ENCODE measurements around the gene TTLL11. TPM values are rescaled to one million over a fixed set of nuclear protein-coding genes. Genes with fewer than 3 reads are reported as not detected.
A peak's percentile ranks its signal among the peaks of the same experiment; 100 is the strongest.

Gene TTLL11
- total RNA-seq (2021) (2.0 and 2.3 TPM in 2 replicates), Bru-seq, nascent RNA (percentile 43 among the genes with signal in this experiment), BruChase-seq, experiment 1, labeled RNA remaining after a 2-hour chase (percentile 30 among the genes with signal in this experiment), BruChase-seq, experiment 2, labeled RNA remaining after a 6-hour chase (percentile 21 among the genes with signal in this experiment)
- long read RNA-seq = 0 reads

DNA sequence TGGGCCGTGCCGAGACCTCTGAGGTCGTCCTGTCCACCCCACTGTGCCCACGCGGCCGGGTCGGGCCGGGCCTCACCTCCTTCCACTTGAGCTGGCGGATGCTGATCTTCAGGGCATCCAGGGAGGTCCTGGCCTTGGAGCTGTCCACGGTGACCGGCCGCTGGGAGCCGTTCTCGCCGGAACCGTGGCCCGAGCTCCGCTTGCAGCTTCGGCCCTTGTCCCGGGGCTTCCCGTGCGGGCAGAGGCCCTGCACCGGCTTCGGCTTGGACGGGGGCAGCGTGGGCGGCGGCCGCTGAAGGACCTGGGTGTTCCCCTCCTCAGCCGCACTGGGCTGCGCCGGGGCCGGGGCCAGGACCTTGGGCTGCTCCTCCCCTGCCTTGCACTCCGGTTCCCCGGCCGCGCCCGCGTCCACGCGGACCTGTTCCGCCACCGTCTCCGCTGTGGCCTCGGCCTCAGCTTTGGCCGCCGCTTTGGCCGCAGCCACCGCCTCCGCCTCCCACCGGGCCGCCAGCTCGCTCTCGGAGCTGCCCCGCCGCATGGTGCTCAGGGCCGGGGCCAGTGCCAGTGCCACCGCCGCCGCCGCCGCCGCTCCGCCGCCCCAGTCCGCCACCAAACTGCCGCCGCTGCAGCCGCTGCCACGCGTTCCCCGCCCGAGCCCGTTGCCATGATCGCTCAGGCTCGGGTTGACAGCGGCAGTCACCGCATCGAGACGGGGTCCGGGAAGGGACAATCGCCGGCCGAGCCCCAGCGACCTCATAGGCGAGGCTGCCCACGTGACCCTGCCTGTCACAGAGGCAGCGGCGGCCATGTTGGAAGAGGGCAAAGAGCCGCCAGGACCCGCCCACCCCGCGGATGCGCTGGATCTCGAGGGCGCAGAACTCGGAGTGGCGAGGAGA lies at the start of gene TTLL11:
Gene TTLL11 (minus strand): TSS at position 698 of the 896 bp plus-strand sequence. CDS start 160 bp downstream, at position 538.
- Histone ChIP-seq H3K9me3 (ENCODE audit: insufficient read depth, low read depth) (no peaks in the 10 kb centered on the region), H3K4me2 (peak within 1 kb of the TSS; percentile 96), H3K9me2 (ENCODE audit: insufficient read depth) (no peaks in the 10 kb centered on the region), H3K27me3 (ENCODE audit: insufficient read depth, low read depth) (peaks cover 12% of the 10 kb centered on the region; the same call in 1 of the 2 replicates), H4K20me1 (ENCODE audit: insufficient read depth) (peaks cover 7% of the 10 kb centered on the region; the same call in 1 of the 2 replicates), H3K36me3 (ENCODE audit: low read depth) (no peaks in the 10 kb centered on the region), H3K4me3 (peak within 1 kb of the TSS; percentile 86), H3K27ac (no peak within 1 kb of the TSS), H2AFZ (peak within 1 kb of the TSS; percentile 85), H3K4me1 (replicated peaks; ENCODE audit: insufficient read depth) (peaks cover 8% of the 10 kb centered on the region), H3K79me2 (ENCODE audit: low read depth) (peaks cover 19% of the 10 kb centered on the region), H3F3A (ENCODE audit: insufficient read depth, low read depth) (0 out of 2 replicates have a peak, but pooled peaks cover 7% of the 10 kb centered on the region)
- ChIA-PET POLR2A (ENCODE audit: unreplicated experiment) (no interaction called here), CTCF (interaction anchor here (0.7 kb wide), 1 partner anchor 551 kb away, joined by 8 read pairs; no protein-coding TSS in a partner anchor)
- peak; percentile 82 to 94 for DNase-seq
- TF ChIP-seq, protein P1, sequence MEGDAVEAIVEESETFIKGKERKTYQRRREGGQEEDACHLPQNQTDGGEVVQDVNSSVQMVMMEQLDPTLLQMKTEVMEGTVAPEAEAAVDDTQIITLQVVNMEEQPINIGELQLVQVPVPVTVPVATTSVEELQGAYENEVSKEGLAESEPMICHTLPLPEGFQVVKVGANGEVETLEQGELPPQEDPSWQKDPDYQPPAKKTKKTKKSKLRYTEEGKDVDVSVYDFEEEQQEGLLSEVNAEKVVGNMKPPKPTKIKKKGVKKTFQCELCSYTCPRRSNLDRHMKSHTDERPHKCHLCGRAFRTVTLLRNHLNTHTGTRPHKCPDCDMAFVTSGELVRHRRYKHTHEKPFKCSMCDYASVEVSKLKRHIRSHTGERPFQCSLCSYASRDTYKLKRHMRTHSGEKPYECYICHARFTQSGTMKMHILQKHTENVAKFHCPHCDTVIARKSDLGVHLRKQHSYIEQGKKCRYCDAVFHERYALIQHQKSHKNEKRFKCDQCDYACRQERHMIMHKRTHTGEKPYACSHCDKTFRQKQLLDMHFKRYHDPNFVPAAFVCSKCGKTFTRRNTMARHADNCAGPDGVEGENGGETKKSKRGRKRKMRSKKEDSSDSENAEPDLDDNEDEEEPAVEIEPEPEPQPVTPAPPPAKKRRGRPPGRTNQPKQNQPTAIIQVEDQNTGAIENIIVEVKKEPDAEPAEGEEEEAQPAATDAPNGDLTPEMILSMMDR (conservative IDR thresholded peaks at IDR 0.05) = no peak
- no peak for TF ChIP-seq EZH2 (IDR thresholded peaks at IDR 0.05; ENCODE audit: low read depth)
- intact Hi-C loops (cut with micrococcal nuclease; ENCODE audit: unreplicated experiment) = loop anchor here (10.0 kb wide), 1 partner anchor 398 kb away; no protein-coding TSS in a partner anchor
- no TSS peak for BruUV-seq (replicated peaks)

- Histone ChIP-seq H3K4me1 (replicated peaks; ENCODE audit: insufficient read depth) (no peaks in the 10 kb centered on the region), H3K9me3 (ENCODE audit: insufficient read depth, low read depth) (no peaks in the 10 kb centered on the region), H3K9me2 (ENCODE audit: insufficient read depth) (no peaks in the 10 kb centered on the region), H3K79me2 (ENCODE audit: low read depth) (no peaks in the 10 kb centered on the region), H4K20me1 (ENCODE audit: insufficient read depth) (peaks cover 4% of the 10 kb centered on the region; the same call in 1 of the 2 replicates), H3K4me3 (no peak overlapping the region), H3F3A (ENCODE audit: insufficient read depth, low read depth) (no peaks in the 10 kb centered on the region), H3K27me3 (ENCODE audit: insufficient read depth, low read depth) (no peaks in the 10 kb centered on the region), H3K27ac (no peak overlapping the region), H3K36me3 (ENCODE audit: low read depth) (0 out of 2 replicates have a peak, but pooled peaks cover 6% of the 10 kb centered on the region), H2AFZ (no peak overlapping the region), H3K4me2 (no peak overlapping the region)
- POLR2A ChIA-PET (ENCODE audit: unreplicated experiment) = no interaction called here
- intact Hi-C loops (cut with micrococcal nuclease; ENCODE audit: unreplicated experiment) = no loop called here
- no TSS peak for BruUV-seq (replicated peaks)
- DNase-seq = no peak
- TF ChIP-seq, protein P1 (conservative IDR thresholded peaks at IDR 0.05) = no peak
- TF ChIP-seq EZH2 (IDR thresholded peaks at IDR 0.05; ENCODE audit: low read depth) = no peak
- CTCF ChIA-PET = no interaction called here
Measured at GRCh38 chr9:122141671-122142070, 48.6 kb upstream of the TTLL11 start.

DNA sequence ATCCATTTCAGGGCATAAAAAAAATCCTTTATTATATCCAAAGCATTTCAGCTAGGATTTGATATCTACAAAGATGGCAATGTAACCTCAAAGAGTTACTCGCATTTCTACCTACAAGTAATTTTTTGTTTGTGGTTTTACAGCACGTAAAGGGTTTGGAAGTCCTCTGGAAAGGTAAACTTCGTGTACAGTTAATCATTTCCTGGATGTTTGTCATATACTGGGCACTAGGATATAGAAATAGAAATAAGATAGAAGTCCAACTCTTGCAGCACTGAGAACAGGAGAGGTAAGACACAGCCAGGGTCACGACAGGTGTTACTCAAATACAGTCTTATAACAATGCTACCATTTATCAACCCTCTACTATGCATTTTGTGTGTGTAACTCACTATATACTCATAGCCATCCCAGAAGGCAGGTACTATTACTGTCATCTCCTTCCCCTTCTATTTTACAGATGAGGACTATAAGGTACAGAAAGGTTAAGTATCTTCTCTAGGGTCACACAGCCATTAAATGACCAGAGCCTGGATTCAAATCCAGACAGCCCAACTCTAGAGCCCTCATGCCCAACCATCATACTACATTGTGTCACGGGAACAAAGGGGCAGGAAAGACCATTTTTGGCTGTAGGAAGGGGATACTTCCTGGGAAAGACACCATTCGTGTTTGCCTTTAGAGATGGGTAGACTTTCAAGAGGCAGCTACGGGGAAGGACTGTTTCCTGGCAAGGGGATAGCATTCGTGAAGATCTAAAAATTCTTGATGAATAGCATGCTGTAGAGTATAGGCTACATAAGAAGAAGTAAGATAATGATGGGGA lies 47.5 kb upstream of the TTLL11 start:
- H2AFZ ChIP-seq = no peak overlapping the region
- H3K79me2 ChIP-seq (ENCODE audit: low read depth) = no peaks in the 10 kb centered on the region
- ChIA-PET CTCF (interaction anchor here (0.6 kb wide), 2 partner anchors 15 to 701 kb away, joined by 3 read pairs; no protein-coding TSS in a partner anchor), POLR2A (ENCODE audit: unreplicated experiment) (no interaction called here)
- H3F3A ChIP-seq (ENCODE audit: insufficient read depth, low read depth) = no peaks in the 10 kb centered on the region
- H3K4me1 ChIP-seq (replicated peaks; ENCODE audit: insufficient read depth) = no peaks in the 10 kb centered on the region
- no peak overlapping the region for H3K4me2 ChIP-seq
- intact Hi-C loops (cut with micrococcal nuclease; ENCODE audit: unreplicated experiment) = no loop called here
- 0 out of 2 replicates have a peak, but pooled peaks cover 4% of the 10 kb centered on the region for H3K36me3 ChIP-seq (ENCODE audit: low read depth)
- no peak for TF ChIP-seq EZH2 (IDR thresholded peaks at IDR 0.05; ENCODE audit: low read depth)
- TF ChIP-seq, protein P1 (conservative IDR thresholded peaks at IDR 0.05) = no peak
- no TSS peak for BruUV-seq (replicated peaks)
- H4K20me1 ChIP-seq (ENCODE audit: insufficient read depth) = peaks cover 4% of the 10 kb centered on the region; the same call in 1 of the 2 replicates
- no peaks in the 10 kb centered on the region for H3K9me3 ChIP-seq (ENCODE audit: insufficient read depth, low read depth)
- H3K27ac ChIP-seq = no peak overlapping the region
- DNase-seq = no peak
- H3K9me2 ChIP-seq (ENCODE audit: insufficient read depth) = no peaks in the 10 kb centered on the region
- no peaks in the 10 kb centered on the region for H3K27me3 ChIP-seq (ENCODE audit: insufficient read depth, low read depth)
- no peak overlapping the region for H3K4me3 ChIP-seq

Data from PC-9 (cell line).